Measurements from ENCODE around the gene SLC25A20.

SLC25A20 gene

DNA sequence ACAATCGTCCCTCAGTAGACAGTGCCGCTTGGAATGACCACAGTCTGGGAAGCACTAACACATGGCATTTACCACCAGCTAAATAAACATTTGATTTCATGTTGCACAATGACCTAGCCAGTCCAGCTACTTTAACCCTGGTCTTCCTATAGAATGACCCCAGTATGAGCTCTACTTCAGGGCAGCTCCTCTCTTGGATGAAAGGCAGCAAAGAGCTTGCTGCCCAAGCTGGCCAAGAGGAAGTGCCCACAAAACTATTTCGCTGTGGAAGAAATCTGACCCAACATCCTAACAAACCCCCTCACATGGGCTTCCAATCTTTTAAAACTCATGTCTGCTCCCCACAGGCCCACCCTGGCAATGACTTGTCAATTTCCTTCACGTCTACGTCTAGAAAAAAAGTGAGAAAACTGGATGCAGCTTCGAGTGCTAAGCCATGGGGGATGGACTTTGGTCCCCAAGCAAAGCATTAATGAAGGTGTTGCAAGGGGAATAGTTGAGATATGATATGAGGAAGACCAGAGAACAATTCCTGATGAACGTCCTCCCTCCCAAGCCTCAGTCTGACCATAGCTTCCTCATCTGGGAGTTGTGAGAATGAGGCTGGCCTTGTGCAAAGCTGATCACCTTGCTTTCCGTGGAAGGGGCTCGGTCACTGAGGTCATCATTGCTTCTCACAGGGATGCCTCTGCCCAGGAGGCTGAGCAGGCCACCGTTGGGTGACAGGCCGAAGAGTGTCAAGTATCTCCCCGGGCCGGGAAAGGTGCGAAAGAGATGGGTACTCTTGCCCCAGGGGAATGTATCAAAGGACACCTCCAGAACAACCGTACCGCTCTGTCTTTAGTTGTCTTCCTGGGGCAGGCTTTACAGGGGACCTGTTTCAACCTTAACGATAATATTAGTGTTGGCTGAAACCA, 964 bp downstream of the SLC25A20 start:
- DNase-seq (ENCODE audit: low read depth in 2 of 3, low spot score in 2 of 3) = no peak

DNA sequence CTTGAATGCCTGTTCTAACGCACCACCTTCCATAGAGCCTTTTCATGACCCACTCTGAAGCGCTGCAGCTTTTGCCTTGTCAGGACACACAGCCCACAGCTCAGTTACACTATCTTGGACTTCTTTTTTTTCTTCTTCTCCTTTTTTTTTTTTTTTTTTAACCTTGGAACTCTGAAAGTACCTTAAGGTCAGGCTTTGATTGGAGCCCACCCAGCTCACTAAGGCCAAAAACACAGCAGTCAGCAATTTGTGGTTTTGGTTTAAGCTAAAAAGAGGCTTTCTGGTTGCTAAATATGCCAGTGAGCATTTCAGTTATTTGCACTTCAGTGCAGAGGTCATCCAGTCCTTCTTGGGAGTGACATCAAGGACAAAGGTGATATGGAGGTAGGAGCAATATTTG, 1.7 kb downstream of the SLC25A20 start:
- DNase-seq (ENCODE audit: low read depth in 2 of 3, low spot score in 2 of 3) = no peak

DNA sequence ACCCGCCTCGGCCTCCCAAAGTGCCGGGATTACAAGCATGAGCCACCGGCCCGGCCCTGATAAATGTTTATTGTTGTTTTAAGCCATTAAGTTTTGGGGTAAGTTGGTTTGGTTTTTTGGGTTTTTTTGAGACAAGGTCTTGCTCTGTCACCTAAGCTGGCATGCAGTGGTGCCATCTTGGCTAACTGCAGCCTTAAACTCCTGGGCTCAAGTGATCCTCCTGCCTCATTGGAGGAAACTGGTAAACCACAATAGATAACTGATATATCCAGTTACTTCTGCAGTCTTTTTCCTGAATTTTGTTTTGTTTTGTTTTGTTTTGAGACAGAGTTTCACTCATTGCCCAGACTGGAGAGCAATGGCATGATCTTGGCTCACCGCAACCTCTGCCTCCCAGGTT, 4.2 kb downstream of the SLC25A20 start:
- DNase-seq (ENCODE audit: low read depth in 2 of 3, low spot score in 2 of 3) = no peak

- no peak for DNase-seq (ENCODE audit: low read depth in 2 of 3, low spot score in 2 of 3)
Measured at GRCh38 chr3:48891606-48892005, 7.1 kb downstream of the SLC25A20 start.

DNA sequence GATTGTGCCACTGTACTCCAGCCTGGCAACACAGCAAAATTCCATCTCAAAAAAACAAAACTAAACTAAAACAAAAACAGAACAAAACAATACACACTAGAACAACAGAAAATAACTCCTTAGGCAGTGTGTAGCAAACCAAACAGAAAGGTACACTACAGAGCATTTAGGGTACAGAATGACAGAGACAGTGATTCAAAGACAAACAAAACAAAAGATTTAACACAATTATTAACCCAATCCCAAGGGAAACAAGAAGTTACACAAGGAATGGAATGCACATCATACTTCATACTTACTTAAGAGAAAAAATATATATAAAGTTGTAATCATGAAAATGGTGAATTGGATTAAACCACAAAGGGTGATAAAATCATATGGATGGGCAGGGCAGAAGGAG, 12.9 kb downstream of the SLC25A20 start:
- DNase-seq (ENCODE audit: low read depth in 2 of 3, low spot score in 2 of 3) = no peak

GRCh38 chr3:48881652-48882114, 17.0 kb downstream of the SLC25A20 start:
- DNase-seq (ENCODE audit: low read depth in 2 of 3, low spot score in 2 of 3) = no peak

DNA sequence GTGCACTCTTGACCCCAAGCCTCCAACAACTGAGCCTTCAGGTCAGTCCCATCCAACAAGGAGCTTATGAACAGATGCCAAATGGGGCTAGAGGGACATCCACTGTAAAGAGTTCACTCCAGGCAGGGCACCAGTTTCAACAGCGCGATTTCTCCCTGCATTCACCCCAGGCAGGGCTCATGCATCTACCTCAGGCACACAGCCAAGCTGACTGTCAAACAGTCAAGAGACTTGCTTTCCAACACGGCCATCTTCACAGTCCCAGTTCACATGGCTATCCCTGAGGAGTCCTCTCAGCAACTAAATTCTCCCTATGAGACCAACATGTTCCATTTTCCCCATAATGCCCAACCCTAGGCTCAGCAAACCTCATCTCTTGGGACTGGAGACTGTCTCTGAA, 17.7 kb downstream of the SLC25A20 start:
- DNase-seq (ENCODE audit: low read depth in 2 of 3, low spot score in 2 of 3) = no peak

- DNase-seq (ENCODE audit: low read depth in 2 of 3, low spot score in 2 of 3) = no peak
Measured at GRCh38 chr3:48879994-48880377, 18.7 kb downstream of the SLC25A20 start.

- no peak for DNase-seq (ENCODE audit: low read depth in 2 of 3, low spot score in 2 of 3)
Measured at GRCh38 chr3:48879307-48879993, 19.2 kb downstream of the SLC25A20 start.

- DNase-seq (ENCODE audit: low read depth in 2 of 3, low spot score in 2 of 3) = no peak
Measured at GRCh38 chr3:48877671-48878070, 21.0 kb downstream of the SLC25A20 start.

GRCh38 chr3:48863122-48863521, 35.6 kb downstream of the SLC25A20 start:
- DNase-seq (ENCODE audit: low read depth in 2 of 3, low spot score in 2 of 3) = no peak

DNA sequence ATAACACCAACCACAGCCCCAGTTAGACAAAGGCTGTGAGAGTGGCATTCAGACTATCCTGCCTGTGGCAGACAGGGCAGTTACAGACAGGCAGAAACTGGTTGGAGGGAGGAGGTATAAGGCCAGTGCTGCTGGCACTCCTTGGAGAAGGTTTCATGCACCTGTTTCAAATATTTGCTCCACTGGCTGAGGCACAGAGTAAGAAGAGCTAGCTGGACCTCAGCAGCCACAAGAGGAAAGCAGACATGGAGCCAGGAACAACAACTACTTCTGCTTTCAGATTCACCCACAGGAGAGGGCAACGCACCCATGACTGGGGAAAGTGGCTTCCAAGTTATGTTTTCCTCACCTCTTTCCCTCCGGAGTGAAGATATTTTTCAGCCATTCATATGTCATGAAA, 39.5 kb downstream of the SLC25A20 start:
- no peak for DNase-seq (ENCODE audit: low read depth in 2 of 3, low spot score in 2 of 3)

DNA sequence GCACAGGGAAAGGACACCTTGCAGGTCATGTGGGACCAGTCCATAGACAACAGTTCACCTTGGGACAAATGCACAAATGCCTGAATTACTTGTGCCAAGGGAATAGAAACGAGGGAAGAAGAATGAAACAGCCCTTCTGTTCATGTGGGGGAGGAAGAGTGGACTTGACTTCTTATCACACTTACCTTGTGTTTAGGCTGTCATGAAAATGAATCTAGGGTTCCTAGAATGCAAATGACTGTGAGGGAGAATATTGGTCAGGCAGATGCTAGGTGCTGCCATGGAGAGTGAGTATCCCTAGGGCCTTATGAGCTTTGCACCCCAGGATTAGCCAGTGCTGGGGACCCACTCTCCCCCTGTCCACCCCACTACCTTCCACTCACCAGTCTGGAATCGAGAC, 40.0 kb downstream of the SLC25A20 start:
- no peak for DNase-seq (ENCODE audit: low read depth in 2 of 3, low spot score in 2 of 3)

GRCh38 chr3:48857641-48858040, 41.0 kb downstream of the SLC25A20 start:
- no peak for DNase-seq (ENCODE audit: low read depth in 2 of 3, low spot score in 2 of 3)

DNA sequence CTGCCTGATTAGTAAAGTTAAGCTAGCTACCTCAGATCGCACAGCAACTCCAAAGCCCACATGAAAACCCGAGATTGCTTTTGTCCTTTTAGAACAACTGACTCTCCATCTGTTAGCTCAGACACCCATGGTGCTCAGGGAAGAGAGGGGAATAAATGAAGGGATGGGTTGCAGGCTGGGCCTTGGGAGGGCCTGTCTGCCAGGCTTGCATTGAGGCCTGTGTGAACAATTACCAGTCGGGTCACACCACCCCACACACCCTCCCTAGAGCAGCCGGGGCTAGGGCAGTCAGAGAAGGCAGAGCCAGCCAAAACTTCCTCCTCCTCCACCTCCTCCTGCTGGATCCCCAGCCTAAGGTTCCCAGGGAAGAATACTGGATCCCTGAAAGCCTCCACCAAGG, 42.2 kb downstream of the SLC25A20 start:
- DNase-seq (ENCODE audit: low read depth in 2 of 3, low spot score in 2 of 3) = no peak

GRCh38 chr3:48855681-48856447, 42.8 kb downstream of the SLC25A20 start:
- DNase-seq (ENCODE audit: low read depth in 2 of 3, low spot score in 2 of 3) = no peak

- DNase-seq (ENCODE audit: low read depth in 2 of 3, low spot score in 2 of 3) = no peak
Measured at GRCh38 chr3:48852151-48852550, 46.5 kb downstream of the SLC25A20 start.

GRCh38 chr3:48851407-48851806, 47.3 kb downstream of the SLC25A20 start:
- no peak for DNase-seq (ENCODE audit: low read depth in 2 of 3, low spot score in 2 of 3)

DNA sequence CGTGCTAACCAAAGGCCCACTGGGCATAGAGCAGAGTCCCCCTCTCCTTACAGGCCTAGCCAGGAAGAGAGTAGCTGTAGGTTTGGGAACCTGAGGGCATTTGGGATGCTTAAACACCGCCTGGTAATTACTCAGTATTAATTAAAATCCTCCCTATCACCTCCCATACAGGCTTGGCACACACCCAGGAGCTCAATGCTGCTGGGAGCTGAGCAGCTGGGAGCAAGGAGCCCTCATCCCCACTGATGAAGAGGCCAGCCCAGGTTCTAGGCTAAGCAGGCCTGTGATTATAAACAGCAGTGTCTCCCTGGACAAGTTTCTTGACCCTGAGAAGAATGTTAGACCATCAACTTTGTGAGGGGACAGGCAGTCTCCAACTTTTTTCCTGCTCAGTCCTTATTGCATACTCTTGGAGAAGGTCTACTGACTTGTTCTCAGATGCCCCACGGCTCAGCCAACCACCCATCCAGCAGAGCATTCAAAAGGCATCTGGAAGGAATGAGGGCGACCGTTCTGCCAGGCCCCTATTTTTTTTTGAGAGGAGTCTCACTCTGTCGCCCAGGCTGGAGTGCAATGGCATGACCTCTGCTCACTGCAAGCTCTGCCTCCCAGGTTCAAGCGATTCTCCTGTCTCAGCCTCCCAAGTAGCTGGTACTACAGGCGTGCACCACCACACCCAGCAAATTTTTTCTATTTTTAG, 49.7 kb downstream of the SLC25A20 start:
- no peak for DNase-seq (ENCODE audit: low read depth in 2 of 3, low spot score in 2 of 3)

- DNase-seq (ENCODE audit: low read depth in 2 of 3, low spot score in 2 of 3) = peak; percentile 61 to 75 (median 61)
Measured at GRCh38 chr3:48847504-48848423, 50.9 kb downstream of the SLC25A20 start, which contains the start of gene PRKAR2A. Gene PRKAR2A, minus strand, starts transcription at chr3:48847874. Its CDS starts 278 bp downstream, at chr3:48847596.

All from activated CD8-positive, alpha-beta memory T cell treated with anti-CD3 and anti-CD28 coated beads for 48 hours (primary cell).